Activated naive CD4-positive, alpha-beta T cell treated with anti-CD3 and anti-CD28 coated beads for 36 hours (primary cell): ENCODE data around the gene PANK4. TPM values are rescaled to one million over a fixed set of nuclear protein-coding genes. Genes with fewer than 3 reads are reported as not detected.

ENCODE experiments used
- CTCF ChIA-PET: fragments of 350-600 bp; sonication (Branson Sonifier 250); formaldehyde crosslinking; loops from one replicate; lab custom pipeline; 2021; ENCODE audit warnings: antibody characterized with exemption; lab: Charles Lee
- DNase-seq: peaks from one replicate; pipeline ENCODE4 v3.0.0-alpha.2; 2020
- H3K27ac Mint-ChIP-seq: one replicate; pipeline ENCODE4 v1.8.0; 2021; ENCODE audit warnings: mild to moderate bottlenecking, mixed read lengths
- H3K27me3 Mint-ChIP-seq: one replicate; pipeline ENCODE4 v1.8.0; 2021; ENCODE audit warnings: low read depth, mixed read lengths
- H3K36me3 Mint-ChIP-seq: one replicate; pipeline ENCODE4 v1.8.0; 2021; ENCODE audit warnings: low read depth, mixed read lengths
- H3K4me1 Mint-ChIP-seq: one replicate; pipeline ENCODE4 v1.8.0; 2021; ENCODE audit warnings: low read depth, mixed read lengths
- H3K4me3 Mint-ChIP-seq: one replicate; pipeline ENCODE4 v1.8.0; 2021; ENCODE audit warnings: mild to moderate bottlenecking, moderate library complexity, mixed read lengths
- H3K9me3 Mint-ChIP-seq: one replicate; pipeline ENCODE4 v1.8.0; 2021; ENCODE audit warnings: mixed read lengths
- intact Hi-C: fragments of 100-400 bp; cut with micrococcal nuclease; formaldehyde crosslinking; loops from one replicate; pipeline ENCODE4 v1.15.1; 2023
- total RNA-seq, 2 experiments: library from RNA; stranded (reverse); gene quantifications; one replicate each; pipeline ENCODE4 v1.2.3, GENCODE V29; 2021

The PANK4 gene
- total RNA-seq, 2 experiments from 2014 or later, result 46.6 to 51.4 TPM

DNA sequence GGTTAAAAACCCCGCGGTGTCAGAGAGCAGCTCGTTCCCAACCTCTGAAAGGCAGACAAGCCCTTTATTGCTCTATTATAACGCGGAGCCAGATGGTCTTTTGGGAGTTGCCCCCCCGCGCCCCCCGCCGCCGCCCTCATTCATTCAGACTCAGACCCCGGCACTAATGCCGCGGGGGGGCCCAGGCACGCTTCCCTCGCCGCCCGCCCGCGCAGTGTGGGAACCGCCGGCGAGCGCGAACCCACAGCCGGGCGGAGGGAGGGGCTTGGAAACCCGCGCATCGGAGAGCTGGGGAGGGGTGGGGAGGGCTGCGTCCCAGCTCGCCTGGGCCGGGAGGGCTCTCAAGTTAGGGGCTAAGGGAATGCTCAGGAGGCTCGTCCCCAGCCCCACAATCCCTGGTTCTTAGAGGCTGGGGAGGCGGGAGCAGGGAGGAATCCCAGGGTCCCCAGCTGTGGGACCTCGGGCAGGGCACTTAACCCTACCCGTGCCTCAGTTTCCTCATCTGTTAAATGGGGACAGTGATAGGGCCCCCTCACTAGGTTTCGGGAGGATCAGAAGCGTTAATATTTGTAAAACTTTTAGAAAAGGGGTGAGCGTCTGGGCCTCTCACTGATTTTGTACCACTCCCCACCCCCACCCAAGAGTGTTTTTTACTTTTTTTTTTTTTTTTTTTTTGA lies 14.6 kb upstream of the PANK4 start:
- no peak for DNase-seq
- H3K27me3 Mint-ChIP-seq, result no peaks in the 10 kb centered on the region
- CTCF ChIA-PET, result no interaction called here
- H3K4me1 Mint-ChIP-seq, result peaks cover 7% of the 10 kb centered on the region
- H3K4me3 Mint-ChIP-seq, result no peak overlapping the region
- no peaks in the 10 kb centered on the region for H3K9me3 Mint-ChIP-seq
- H3K27ac Mint-ChIP-seq, result no peak overlapping the region
- intact Hi-C loops, result no loop called here
- no peaks in the 10 kb centered on the region for H3K36me3 Mint-ChIP-seq

DNA sequence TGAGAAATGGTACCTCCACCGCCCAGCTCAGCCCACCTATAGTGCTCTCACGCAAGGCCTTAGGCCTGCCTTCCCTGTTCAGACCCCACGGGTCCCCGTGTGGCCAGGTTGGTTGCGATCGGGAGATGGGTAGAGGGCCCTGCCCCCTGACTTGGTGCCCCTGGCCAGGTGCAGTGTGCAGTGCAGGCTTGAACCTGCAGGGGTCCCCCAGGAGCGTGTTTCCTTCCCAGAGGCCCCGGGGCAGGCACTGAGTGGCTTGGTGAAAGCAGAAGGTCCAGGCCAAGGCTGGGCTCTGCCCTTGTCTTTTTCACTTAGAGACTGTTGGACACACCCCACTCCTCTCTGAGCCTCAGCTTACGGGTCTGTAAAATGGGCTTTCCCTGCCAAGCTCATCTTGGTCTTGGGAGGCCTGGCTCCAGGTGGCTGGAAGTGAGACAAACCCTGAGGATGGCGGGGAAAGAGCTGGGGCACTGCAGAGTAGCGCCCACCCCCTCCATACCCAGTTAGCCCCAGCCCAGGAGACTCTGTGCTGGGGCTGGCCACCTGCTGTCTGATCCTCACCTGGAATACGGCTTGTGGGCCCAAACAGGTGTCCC lies 13.0 kb upstream of the PANK4 start:
- CTCF ChIA-PET, result interaction anchor here (1.5 to 1.9 kb wide), 2 partner anchors 9 to 22 kb away, joined by 3 to 4 read pairs; partner anchors contain the start of gene HES5
- H3K27ac Mint-ChIP-seq, result no peak overlapping the region
- H3K9me3 Mint-ChIP-seq, result no peaks in the 10 kb centered on the region
- H3K27me3 Mint-ChIP-seq, result no peaks in the 10 kb centered on the region
- no peaks in the 10 kb centered on the region for H3K36me3 Mint-ChIP-seq
- H3K4me1 Mint-ChIP-seq, result peaks cover 2% of the 10 kb centered on the region
- H3K4me3 Mint-ChIP-seq, result no peak overlapping the region
- intact Hi-C loops, result no loop called here
- peak; percentile 52 for DNase-seq

DNA sequence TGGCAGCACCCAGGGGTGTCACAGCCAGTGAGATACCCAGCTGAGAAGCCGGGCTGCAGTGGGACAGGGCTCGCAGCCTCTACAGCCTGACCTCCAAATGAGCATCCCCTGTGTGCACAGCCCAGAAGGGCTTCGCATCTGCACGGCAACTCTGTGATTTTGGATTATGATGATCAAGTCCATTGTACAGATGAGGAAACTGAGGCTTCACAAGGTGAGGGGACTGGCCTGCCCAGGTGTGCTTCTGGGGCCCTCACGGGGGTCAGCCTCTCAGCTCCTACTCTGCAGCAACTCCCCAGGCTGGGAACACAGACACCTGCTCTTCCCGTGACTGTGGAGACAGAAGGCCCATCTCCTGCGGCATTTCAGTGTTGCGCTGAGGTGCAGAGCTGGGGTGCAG lies 12.5 kb upstream of the PANK4 start:
- H3K27me3 Mint-ChIP-seq, result no peaks in the 10 kb centered on the region
- no peak overlapping the region for H3K4me3 Mint-ChIP-seq
- no peaks in the 10 kb centered on the region for H3K9me3 Mint-ChIP-seq
- intact Hi-C loops, result no loop called here
- H3K36me3 Mint-ChIP-seq, result no peaks in the 10 kb centered on the region
- no peak for DNase-seq
- H3K27ac Mint-ChIP-seq, result no peak overlapping the region
- CTCF ChIA-PET, result interaction anchor here (1.5 to 1.9 kb wide), 2 partner anchors 9 to 23 kb away, joined by 3 to 4 read pairs; partner anchors contain the start of gene HES5
- H3K4me1 Mint-ChIP-seq, result peaks cover 2% of the 10 kb centered on the region

DNA sequence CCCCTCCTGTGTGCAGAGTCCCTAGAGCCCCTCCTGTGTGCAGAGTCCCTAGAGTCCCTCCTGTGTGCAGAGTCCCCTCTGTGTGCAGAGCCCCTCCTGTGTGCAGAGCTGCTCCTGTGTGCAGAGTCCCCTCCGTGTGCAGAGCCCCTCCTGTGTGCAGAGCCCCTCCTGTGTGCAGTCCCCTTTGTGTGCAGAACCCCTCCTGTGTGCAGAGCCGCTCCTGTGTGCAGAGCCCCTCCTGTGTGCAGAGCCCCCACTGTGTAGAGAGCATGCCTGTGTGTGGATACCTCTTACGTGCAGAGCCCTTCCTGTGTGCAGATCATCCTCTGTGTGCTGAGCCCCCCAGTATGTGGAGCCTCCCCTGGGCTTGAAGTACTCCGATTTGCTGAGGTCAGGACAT lies 12.0 kb upstream of the PANK4 start:
- Mint-ChIP-seq H3K4me3 (no peak overlapping the region), H3K27me3 (no peaks in the 10 kb centered on the region), H3K9me3 (no peaks in the 10 kb centered on the region), H3K36me3 (no peaks in the 10 kb centered on the region), H3K4me1 (peaks cover 2% of the 10 kb centered on the region), H3K27ac (no peak overlapping the region)
- no peak for DNase-seq
- CTCF ChIA-PET, result interaction anchor here (1.9 kb wide), 1 partner anchor 23 kb away, joined by 4 read pairs; no protein-coding TSS in a partner anchor
- intact Hi-C loops, result no loop called here

DNA sequence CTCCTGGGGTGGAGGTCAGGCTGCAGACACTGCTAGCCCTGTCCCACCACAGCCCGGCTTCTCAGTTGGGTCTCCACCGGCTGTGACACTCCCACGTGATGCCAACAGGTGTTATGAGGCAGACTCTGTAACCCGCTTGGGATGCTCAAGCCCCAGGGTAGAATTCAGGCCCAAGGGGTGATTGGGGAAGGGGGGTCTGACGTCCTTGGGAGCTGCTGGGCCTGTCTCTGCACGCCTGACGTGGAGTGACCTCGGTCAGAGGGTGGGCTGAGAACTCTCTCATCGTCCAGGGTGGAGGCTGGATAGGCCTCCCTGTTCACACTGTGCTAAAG lies 11.4 kb upstream of the PANK4 start:
- H3K9me3 Mint-ChIP-seq, result no peaks in the 10 kb centered on the region
- no peak overlapping the region for H3K27ac Mint-ChIP-seq
- intact Hi-C loops, result no loop called here
- CTCF ChIA-PET, result no interaction called here
- no peak for DNase-seq
- H3K36me3 Mint-ChIP-seq, result no peaks in the 10 kb centered on the region
- H3K4me1 Mint-ChIP-seq, result peaks cover 2% of the 10 kb centered on the region
- H3K27me3 Mint-ChIP-seq, result no peaks in the 10 kb centered on the region
- no peak overlapping the region for H3K4me3 Mint-ChIP-seq

DNA sequence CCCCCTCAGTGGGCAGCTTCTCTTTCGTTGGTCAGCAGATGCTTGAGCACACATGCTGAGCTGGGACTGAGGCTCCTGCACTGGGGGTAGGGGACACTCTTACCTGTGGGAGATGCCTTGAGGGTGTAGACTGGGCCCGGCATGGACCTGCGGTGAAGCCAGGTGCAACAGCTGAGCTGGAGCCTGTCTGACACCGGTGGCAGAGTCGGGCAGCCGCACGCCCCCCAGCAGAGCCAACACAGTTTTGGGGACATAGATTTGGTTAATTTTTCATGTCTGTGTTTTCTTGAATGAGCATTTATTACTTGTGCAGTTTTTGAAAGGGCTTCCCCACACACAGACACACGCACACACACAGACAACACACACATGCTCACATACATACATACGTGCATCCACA lies 9.6 kb upstream of the PANK4 start:
- Mint-ChIP-seq H3K27me3 (peaks cover 7% of the 10 kb centered on the region), H3K4me3 (no peak overlapping the region), H3K4me1 (peaks cover under 1% of the 10 kb centered on the region), H3K27ac (no peak overlapping the region), H3K36me3 (no peaks in the 10 kb centered on the region), H3K9me3 (no peaks in the 10 kb centered on the region)
- CTCF ChIA-PET, result no interaction called here
- DNase-seq, result no peak
- intact Hi-C loops, result no loop called here

DNA sequence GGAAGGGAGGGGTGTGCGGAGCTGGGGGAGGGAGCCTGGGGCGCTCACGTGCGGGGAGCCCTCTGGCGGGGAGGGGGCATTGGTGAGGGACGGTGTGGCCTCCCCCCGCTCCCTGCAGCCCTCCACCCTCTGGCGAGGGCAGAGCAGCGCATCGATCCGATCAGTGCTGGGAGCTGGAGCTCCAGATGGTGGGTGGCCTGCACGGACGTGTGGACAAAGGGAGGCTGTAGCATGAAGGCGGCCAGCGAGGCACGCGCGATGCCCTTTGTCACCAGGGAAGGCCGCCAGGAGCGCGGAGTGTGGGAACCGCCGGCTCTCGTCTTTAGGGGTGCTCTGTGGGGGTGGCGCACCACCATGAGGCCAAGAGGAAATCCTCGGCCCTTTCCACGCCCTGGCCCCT lies 9.1 kb upstream of the PANK4 start:
- CTCF ChIA-PET, result no interaction called here
- no peak for DNase-seq
- Mint-ChIP-seq H3K27ac (no peak overlapping the region), H3K4me1 (peaks cover 5% of the 10 kb centered on the region), H3K9me3 (no peaks in the 10 kb centered on the region), H3K4me3 (no peak overlapping the region), H3K27me3 (peaks cover 9% of the 10 kb centered on the region), H3K36me3 (no peaks in the 10 kb centered on the region)
- intact Hi-C loops, result no loop called here

DNA sequence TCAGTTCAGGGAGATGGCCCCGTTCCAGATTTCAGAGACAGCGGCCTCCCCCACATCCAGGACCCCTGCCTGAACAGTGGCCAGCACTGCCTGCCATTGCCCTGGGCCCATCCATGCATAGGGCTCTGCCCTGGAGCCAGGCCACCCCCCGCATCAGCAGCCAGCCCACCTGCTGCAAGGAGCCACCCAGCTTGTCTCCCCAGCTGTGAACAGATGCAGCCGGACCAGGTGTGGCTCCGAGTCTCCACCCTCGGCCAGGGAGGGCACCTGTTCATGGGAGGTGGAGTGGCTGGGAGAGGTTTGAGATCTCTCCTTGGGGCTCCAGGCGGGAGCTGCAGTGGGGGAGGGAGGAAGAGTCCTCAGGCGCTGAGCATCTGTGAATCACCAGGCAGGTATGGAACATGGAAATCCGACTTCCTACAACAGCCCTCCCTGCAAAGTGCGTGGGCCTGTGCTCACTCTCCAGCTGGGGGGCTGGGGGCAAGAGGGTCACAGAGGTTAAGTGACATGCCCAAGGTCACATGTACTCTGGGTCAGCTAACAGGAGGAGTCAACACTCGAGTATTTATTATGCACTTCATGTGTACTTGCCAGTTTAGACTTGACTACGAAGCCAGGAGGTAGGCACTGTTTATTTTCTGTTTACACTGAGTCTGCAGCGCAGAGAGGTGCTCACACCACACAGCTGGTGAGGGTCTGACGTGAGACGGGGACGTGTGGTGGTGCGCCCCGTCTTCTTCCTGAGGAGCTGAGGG lies 8.5 kb upstream of the PANK4 start:
- peaks cover 9% of the 10 kb centered on the region for H3K27me3 Mint-ChIP-seq
- H3K9me3 Mint-ChIP-seq, result no peaks in the 10 kb centered on the region
- peaks cover 5% of the 10 kb centered on the region for H3K4me1 Mint-ChIP-seq
- no peak for DNase-seq
- H3K36me3 Mint-ChIP-seq, result no peaks in the 10 kb centered on the region
- CTCF ChIA-PET, result interaction anchor here (1.1 kb wide), 1 partner anchor 11 kb away, joined by 3 read pairs; no protein-coding TSS in a partner anchor
- H3K27ac Mint-ChIP-seq, result no peak overlapping the region
- intact Hi-C loops, result no loop called here
- no peak overlapping the region for H3K4me3 Mint-ChIP-seq

DNA sequence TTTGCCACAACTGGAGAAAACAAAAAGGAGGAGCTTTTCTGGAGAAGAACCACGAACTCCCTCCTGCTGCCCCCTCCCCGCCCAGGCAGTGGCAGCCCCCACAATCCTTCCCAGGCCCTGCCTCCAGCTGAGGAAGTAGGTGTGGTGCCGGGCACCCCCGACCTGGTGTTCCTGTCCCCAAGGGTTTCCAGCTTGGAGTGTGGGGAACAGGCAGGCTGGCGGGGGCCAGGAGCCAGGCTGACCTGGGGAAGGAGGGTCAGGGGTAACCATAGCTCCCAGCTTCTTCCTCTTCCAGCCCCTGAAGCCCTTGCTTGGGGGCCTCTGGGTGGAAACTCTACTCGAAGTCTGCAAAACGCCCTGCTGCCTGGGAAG lies 7.9 kb upstream of the PANK4 start:
- H3K36me3 Mint-ChIP-seq, result no peaks in the 10 kb centered on the region
- peaks cover 5% of the 10 kb centered on the region for H3K4me1 Mint-ChIP-seq

DNA sequence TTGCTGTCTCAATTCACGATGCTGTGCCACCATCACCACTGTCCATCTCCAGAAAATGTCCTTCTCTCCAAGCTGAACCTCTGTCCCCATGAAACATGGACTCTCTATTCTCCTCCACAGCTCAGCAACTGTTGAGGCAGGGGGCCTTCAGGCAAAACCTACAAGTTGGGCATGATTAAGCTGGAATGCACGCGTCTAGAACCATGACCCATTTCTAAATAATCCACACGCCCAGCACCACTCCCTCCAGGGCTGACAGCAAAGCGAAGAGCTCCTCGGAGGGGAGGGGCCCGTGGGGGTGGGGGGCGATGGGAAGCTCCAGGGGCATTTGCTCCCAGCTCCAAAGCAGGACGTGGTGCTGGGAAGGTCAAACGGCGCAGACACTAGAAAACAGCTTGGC lies 7.0 kb upstream of the PANK4 start:
- H3K9me3 Mint-ChIP-seq, result no peaks in the 10 kb centered on the region
- intact Hi-C loops, result no loop called here
- CTCF ChIA-PET, result no interaction called here
- no peak for DNase-seq
- no peaks in the 10 kb centered on the region for H3K36me3 Mint-ChIP-seq
- H3K27me3 Mint-ChIP-seq, result peaks cover 9% of the 10 kb centered on the region
- no peak overlapping the region for H3K4me3 Mint-ChIP-seq
- H3K27ac Mint-ChIP-seq, result no peak overlapping the region
- peaks cover 11% of the 10 kb centered on the region for H3K4me1 Mint-ChIP-seq

More for the DNA sequence above, 7.9 kb upstream of the PANK4 start:
- CTCF ChIA-PET, result interaction anchor here (0.6 to 1.1 kb wide), 2 partner anchors 10 to 19 kb away, joined by 3 read pairs; no protein-coding TSS in a partner anchor
- Mint-ChIP-seq H3K27ac (no peak overlapping the region), H3K27me3 (peaks cover 9% of the 10 kb centered on the region), H3K9me3 (no peaks in the 10 kb centered on the region), H3K4me3 (no peak overlapping the region)
- intact Hi-C loops, result no loop called here
- DNase-seq, result no peak

DNA sequence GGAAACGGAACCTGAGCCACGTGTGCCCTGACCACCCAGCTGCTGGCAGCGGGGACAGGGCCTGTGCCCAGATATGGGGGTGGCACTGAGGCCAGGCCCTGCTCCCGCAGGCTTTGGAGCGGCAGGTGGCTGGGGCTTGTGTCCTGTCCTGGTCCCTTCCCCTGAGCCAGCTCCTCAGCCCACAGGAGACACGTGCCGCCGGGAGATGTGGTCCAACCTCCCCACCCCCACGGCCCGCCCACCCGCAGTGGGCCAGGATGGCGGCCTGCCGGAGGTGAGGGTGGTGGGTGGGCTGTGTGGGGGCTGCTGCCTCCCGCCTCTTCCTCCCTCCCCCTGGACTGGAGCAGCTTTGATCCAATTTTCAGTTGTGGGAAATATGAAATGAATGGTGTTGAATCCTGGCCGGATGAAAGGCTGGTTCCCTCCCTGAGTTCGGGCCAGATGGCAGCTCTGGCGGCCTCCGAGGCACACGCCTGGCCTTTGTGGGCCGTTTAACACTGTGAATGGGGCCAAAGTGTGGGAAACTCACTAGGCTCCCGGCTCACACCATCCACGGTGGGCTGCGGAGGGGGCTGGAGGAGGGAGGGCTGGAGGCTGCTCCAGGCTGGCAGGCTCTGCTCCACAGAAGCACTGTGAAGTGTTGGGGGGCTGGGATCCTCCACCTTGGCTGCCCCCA lies 6.2 kb upstream of the PANK4 start:
- CTCF ChIA-PET, result no interaction called here
- Mint-ChIP-seq H3K9me3 (no peaks in the 10 kb centered on the region), H3K4me3 (no peak overlapping the region), H3K4me1 (peaks cover 11% of the 10 kb centered on the region), H3K27me3 (peaks cover 9% of the 10 kb centered on the region), H3K36me3 (no peaks in the 10 kb centered on the region), H3K27ac (no peak overlapping the region)
- intact Hi-C loops, result no loop called here
- no peak for DNase-seq
